Activated CD4-positive, CD25-positive, alpha-beta regulatory T cell treated with anti-CD3 and anti-CD28 coated beads, Interleukin-2, amount 50 U/mL, for 72 hours (primary cell): ENCODE measurements around the gene ZNF121.
"Not testable (repeated sequence)": the region's sequence is repeated elsewhere in the genome, so short reads cannot be mapped to it uniquely, and the experiment has no call there.

ENCODE experiments used
- DNase-seq: peaks from one replicate; pipeline ENCODE4 v3.0.0; 2021

The ZNF121 gene

GRCh38 chr19:9584073-9584833 lies at the start of gene ZNF121:
Gene ZNF121 (minus strand): TSS chr19:9584504. CDS start chr19:9568097, 16,407 bp downstream.
- DNase-seq: peak; percentile 85

GRCh38 chr19:9627856-9628255 lies 43.6 kb upstream of the ZNF121 start:
- no peak for DNase-seq

- DNase-seq: no peak
Measured at GRCh38 chr19:9622531-9622930, 38.2 kb upstream of the ZNF121 start.

GRCh38 chr19:9621156-9622037 lies 37.1 kb upstream of the ZNF121 start, which contains the start of gene ZNF561:
Gene ZNF561 (minus strand): TSS chr19:9621232. CDS start chr19:9619456, 1,776 bp downstream.
- peak; percentile 83 for DNase-seq

GRCh38 chr19:9620842-9621155 lies 36.5 kb upstream of the ZNF121 start:
- no peak for DNase-seq

GRCh38 chr19:9615844-9616243 lies 31.5 kb upstream of the ZNF121 start:
- no peak for DNase-seq

GRCh38 chr19:9610484-9611113 lies 26.3 kb upstream of the ZNF121 start:
- DNase-seq: no peak

GRCh38 chr19:9608912-9609311 lies 24.6 kb upstream of the ZNF121 start:
- no peak for DNase-seq

GRCh38 chr19:9597027-9597426 lies 12.7 kb upstream of the ZNF121 start:
- DNase-seq: no peak

GRCh38 chr19:9586764-9587163 lies 2.5 kb upstream of the ZNF121 start:
- DNase-seq: peak; percentile 72

- DNase-seq: not testable (repeated sequence)
Measured at GRCh38 chr19:9582081-9582725, 2.1 kb downstream of the ZNF121 start.

- DNase-seq: no peak
Measured at GRCh38 chr19:9580728-9581127, 3.6 kb downstream of the ZNF121 start.

GRCh38 chr19:9570255-9570654 lies 14.0 kb downstream of the ZNF121 start:
- DNase-seq: no peak

- no peak for DNase-seq
Measured at GRCh38 chr19:9566729-9567128, 17.6 kb downstream of the ZNF121 start.

- no peak for DNase-seq
Measured at GRCh38 chr19:9565900-9566705, 18.2 kb downstream of the ZNF121 start.

- no peak for DNase-seq
Measured at GRCh38 chr19:9552536-9553274, 31.6 kb downstream of the ZNF121 start.

GRCh38 chr19:9547870-9548269 lies 36.4 kb downstream of the ZNF121 start:
- no peak for DNase-seq

- not testable (repeated sequence) for DNase-seq
Measured at GRCh38 chr19:9541281-9541680, 43.0 kb downstream of the ZNF121 start.

GRCh38 chr19:9539921-9540320 lies 44.4 kb downstream of the ZNF121 start:
- DNase-seq: not testable (repeated sequence)

- DNase-seq: not testable (repeated sequence)
Measured at GRCh38 chr19:9539201-9539600, 45.1 kb downstream of the ZNF121 start.
